Amniotic epithelial cell (primary cell): Measurements from ENCODE around the gene CRIP1.

Experiments
- DNase-seq: peaks from one replicate; pipeline ENCODE4 v3.0.0-alpha.2; 2010; ENCODE audit warnings: low read depth

CRIP1 gene

DNA sequence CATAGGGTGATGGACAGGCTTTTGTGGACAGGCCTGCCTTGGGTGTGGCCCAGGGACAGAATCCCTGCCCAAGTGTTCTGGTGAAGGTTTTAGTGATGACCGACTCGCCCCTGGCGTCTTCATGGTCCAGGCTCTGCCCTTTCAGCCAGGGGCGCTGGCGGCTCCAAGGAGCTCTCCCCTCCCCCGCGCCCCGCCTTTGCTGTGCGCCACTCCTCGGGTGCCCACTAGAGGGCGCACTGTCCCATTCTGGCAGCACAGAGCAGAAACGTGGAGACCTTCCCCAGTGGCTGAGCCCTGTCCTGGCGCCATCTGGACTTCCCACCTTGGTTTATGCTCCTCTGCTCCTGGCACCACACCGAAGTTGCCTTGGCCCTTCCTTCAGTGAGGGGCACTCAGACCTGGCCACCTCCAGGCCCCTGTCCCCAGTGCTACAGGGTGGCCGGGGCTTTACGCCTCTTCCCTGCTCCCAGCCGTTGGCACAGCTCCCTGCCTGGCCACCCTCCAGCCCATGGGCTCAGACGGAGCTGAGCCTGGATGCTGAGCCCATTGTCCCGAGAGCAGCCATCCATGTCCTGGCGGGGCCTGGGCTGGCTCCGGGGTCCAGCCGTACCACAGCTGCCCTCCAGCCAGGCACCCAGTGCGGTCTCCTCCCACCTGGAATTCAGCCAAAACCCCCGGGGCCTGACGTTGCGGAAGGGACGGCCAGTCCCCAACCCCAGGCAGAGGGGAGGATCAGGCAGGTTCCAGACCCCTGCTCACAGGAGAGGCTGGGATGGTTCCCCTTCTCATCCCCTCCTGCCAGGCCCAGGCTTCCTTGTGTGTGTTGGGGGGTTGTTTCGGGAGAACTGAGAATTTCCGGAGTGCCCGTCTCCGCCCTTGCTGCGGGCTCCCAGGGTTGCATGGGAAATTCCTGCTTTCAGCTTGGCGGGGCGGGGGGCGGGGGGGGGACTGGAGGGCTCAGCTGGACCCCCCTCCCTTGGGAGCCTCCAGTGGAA lies 5.6 kb upstream of the CRIP1 start:
- DNase-seq, result peak; percentile 78

DNA sequence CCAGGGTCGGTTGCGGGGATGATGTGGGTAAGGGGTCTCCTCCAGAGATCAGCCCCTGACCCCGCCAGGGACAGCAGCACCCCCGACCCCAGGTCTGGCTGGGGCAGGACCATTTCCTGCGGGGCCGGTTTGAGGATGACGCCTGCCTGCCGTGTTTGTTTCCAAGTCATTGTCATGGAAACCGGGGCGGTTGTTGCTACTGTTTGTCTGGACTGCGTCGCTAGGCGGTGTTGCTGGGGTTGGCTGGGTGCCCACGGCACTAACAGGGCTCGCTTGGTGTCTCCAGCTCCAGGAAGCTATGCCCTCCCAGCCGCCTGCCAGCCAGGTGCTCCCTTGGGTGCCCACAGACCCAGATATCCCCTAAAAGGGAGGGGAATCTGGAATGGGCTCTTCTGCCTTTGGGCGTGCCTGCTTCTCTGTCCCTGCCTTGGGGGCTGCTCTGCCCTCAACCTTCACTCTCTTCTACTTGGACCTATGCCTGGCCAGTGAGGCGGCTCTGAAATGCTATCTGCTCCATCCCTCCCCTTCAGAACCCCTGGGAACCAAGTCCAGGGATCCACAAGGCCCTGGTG lies 4.7 kb upstream of the CRIP1 start:
- peak; percentile 93 for DNase-seq

DNA sequence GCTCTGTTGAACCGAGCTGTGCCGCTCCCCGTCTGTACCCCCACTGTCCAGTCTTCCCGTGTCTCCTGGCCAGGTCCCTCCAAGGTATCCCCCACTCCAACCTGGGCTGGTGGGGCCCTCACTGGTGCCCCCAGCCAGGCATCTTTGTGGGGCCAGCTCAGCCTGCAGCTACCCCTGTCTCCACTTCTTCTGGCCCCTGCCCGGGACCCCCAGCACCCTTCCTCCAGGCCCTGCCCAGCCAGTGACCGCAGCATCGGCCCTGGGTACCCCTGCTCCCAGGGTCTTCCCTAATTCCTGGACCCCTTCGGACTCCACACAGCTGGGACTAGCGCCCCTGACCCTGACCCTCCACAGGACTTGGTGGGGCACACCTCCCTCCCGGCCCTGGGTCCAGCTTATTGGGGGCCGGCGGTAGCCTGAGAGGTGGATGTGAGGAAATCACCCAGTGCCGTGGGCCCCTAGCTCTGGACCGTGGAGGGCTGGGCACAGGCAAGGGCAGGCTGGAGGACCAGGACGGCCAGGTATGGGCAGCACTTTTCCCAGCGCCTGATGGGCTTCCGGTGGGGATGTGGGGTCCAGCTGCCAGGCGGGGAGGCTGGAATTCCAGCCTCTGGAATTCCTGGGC lies 4.1 kb upstream of the CRIP1 start:
- DNase-seq, result no peak

DNA sequence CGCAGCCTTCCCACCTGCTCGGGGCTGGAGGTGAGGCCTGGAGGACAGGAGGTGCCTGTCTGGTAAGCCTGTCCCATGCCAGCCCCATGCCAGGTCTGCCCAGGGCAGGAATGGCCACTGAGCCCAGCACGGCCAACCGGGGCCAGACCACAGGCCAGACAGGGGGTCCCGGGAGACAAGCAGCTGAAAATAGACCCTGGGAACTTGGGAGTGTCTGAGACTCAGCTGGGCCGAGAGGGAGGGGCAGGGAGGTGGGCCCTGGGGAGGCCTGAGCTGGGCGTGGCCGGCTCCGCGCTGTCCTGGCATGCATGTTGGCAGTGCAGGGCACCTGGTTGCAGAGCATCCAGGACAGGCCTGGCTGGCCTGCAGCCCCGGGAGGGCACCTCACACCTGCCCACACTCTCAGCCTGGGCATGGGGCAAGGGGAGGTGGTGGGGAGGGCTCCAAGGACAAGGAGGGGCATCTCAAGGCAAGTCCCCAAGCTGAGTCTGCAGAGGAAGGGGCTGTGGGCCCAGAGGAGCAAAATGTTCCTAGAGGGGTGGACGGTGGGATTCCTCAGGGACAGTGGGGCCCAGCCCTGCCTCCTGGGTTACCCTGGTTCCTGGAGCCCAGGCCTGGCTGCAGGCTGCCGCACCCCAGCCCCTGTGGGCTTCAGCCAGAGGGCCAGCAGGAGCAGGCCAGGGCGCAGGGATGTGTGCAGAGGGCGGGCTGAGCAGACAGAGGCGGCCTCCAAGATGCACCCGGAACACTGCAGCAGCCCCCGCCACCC lies 3.2 kb upstream of the CRIP1 start:
- no peak for DNase-seq

DNA sequence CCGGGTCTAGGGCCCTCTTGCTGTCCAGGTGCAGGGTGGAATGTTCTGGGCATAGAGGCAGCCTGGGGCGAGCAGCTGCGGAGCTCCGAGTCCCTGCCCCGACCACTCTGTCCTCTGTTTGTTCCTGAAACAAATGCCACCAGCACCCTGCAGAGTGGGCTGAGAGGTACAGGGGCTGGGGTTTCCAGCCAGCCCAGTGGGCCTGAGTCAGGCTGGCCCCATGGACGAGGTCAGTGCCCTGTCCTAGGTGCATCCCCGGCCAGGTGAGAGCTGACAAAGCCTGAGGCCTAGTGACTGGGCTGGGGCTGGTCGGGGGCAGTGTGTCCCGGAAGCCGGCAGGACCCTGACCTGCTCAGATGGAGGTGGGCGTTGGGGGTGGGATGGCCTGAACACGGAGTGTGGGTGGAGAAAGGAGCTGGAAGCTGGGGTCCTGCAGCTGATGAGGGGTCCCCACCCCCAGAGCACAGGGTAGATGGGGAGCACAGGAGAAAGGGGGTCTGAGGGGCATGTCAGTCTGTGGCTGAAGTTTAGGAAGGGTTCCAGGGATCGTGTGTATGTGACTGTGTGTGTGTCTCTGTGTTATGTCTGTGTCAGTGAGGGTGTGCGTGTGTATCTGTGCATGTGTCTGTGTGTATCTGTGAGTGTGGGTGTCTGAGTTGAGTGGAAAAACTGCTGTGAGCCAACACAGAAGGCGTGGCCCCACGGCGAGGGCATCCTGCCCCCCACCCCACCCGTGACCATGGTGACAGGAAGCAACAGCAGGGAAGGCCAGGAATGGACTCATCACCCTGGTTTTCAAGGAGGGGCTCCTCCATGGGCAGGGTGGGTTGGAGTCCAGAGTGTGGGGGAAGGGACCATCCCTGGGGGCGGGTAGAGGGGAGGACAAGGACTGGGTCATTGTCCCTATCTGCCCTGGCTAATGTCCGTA lies 2.4 kb upstream of the CRIP1 start:
- no peak for DNase-seq

DNA sequence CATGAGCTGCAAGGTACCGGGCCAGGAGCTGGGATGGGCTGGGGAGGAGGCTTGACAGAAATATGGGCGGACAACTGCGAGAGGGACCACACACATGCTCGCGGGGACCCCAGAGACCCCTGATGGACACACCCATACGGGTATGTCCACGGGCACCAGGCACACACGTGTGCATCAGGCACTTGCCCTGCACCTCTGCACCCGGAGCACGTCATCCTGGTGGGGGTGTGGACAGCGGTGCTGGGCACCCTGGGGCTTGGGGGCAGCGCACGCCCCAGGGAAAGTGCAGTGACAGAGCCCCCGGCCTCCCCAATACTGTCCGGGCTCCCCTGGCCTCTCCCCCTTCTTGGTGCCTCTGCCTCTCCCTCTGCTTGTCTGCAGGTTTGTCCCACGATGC lies 1.7 kb upstream of the CRIP1 start:
- no peak for DNase-seq

DNA sequence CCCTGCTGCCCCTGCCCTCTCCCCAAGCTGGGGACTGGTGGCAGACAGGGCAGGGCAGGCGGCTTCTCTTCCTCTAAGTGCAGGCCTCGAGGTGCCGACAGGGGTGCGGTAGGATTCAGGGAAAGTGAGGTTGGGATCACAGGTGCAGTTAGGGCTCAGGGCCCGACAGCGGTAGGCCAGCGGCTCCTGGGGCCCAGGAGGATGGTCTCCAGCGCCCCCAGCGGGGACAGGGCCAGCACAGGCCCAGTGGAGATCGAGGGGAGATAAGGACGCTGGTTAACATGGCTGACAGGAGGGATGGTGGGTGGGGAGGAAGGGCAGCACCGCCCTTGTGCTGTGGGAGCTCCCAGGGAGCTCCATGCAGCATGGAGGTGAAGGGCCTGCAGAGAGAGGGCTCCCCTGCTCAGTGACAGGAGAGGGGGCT lies 935 bp upstream of the CRIP1 start:
- DNase-seq, result peak; percentile 17

DNA sequence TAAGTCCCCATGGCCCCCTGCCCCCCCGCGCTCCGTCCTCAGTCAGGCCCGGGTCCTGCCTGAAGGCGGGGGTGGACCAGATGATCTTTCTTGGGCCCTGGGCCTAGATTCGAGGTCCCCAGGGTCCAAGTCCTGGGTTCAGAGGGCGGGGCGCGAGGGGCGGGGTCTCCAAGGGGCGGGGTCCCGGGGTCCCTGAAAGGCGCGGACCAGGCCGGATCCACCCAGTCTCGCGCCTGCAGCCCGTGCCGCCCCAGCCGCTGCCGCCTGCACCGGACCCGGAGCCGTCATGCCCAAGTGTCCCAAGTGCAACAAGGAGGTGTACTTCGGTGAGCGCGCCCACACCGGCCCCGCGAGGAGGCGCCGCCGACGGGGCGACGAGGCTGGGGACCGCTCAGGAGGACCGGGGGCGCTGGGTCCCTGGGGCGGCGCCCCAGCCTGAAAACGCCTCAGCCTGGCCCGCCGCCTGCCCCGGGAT lies 325 bp downstream of the CRIP1 start:
- DNase-seq, result no peak

DNA sequence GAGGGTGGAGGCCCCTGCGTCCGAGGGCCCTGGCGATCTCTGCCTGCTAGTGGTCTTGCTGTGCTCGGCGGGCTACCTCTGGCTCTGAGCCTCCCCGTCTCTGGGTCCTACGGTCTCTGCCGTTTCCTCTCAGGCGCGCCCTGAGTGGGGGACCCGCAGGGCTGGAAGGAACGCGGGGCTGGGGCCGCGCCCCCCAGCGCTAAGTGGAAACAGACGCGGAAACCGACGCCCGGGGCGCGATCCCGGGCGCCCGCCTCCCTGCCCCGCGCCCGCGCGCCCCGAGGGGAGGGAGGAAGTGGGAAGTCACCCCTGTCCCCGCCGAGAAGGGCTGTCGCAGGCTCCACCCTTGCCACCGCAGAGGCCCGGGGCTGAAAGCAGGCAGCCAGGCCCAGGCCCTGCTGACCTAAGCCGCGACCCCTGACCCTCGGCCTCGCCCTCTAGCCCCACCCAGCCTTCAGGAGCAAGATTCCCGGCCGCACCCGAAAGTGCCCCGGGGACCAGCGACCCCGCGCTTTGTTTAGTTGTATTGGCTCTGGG lies 831 bp downstream of the CRIP1 start:
- no peak for DNase-seq

DNA sequence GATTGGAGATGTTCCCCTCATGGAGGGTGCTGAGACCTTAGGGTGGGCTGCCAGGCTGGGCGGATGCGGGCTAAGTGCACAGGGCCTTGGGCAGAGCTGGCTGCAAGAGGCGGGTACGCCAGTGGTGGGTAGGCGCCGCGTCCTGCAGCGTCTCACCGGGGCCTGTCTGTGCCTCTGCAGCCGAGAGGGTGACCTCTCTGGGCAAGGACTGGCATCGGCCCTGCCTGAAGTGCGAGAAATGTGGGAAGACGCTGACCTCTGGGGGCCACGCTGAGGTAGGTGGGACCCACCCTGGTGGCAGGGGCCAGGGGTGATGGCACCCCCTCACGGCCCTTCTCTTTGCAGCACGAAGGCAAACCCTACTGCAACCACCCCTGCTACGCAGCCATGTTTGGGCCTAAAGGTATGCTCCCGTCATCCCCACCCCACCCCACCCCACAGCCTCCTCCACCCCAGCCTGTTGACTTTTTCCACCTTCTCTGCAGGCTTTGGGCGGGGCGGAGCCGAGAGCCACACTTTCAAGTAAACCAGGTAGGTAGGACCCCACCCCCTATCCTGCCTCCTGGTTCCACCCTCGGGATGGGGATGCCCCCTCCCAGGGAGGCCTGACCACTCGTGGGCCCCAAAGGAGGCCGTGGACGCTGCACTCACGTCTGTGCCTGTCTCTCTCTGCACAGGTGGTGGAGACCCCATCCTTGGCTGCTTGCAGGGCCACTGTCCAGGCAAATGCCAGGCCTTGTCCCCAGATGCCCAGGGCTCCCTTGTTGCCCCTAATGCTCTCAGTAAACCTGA lies 1.5 kb downstream of the CRIP1 start:
- DNase-seq, result no peak

DNA sequence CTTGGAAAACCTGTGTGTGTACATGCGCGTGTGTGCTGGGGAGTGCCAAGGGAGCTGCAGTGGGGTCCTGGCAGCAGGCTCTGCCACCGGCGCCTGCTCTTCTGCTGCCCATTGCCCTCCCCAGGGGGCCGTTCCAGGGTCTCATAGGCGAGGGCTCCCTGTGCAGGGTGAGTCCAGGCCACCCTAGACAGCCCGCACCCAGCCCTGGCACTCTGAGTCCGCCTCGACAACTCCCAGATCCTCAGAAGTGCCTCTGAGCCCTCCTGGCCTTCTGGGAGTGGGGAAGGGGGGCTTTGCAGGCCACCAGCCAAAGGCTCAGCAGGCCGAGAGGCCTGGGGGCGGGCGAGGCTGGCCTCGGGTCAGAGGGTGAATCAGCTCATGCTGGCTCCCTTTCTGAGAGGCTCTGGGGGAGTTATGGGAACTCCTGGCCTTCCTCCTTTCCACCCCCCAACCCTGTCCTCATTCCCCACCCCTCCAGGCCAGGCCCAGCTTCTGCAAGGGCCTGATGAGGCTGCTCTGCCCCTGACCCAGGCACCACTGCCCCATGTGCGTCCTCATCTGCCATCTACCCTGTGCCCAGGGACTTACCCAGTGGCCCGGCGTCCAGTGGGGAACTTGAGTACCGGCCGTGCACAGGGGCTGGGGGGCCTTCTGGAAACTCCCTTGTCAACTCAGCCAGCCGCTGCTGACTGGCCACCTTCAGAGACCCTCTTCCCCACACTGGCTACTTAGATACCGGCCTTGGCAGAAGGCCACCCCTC lies 2.3 kb downstream of the CRIP1 start:
- DNase-seq, result no peak

DNA sequence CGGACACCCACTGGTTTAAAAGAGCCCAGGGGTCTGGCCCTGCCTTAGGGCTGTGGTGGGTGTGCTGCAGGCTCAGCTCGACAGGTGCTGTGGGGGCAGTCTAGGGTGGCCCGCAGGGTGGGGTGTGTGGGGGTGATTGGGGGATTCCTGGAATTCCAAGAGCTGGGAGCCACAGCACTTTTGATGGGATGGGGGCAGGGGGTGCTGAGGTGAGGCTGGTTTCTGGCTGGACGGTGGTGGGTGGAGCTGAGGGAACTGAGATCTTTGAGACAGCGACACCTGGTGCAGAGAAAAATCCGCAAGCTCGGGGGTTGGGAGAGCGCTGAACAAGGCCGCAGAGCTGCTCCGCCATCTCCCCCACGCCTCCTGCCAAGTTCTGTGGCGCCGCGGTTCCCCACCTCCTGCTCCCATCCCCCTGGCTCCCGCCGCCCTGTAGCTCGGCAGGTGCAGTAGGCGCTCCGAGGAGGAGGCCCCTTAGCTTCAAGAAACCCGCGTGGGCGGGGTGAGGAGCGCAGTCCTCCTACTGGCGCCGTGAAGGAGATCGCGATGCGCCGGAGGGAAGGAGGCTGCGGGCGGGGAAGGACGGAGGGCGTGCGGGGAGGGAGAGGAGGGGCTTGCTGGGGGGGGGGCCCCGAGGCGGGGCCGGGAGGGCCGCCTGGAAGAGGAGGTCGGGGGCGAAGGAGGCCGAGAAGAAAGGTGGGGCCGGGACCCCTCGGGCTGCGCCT lies 3.0 kb downstream of the CRIP1 start:
- DNase-seq, result peak; percentile 79

DNA sequence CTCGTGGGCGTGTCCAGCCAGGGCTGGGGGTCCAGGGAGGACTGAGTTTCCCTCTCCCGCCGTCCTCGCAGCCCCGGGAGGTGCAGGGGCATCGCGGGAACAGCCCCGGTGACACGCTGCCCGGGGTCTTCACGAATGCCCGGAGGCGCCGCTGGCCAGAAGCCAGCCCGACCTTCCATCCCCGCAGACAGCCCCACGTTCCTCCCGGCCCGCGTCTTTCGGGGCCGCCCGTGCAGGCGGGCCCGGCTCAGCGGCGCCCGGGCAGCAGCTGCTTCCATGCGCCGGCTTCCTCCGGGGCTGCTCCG lies 3.5 kb downstream of the CRIP1 start:
- DNase-seq, result no peak

DNA sequence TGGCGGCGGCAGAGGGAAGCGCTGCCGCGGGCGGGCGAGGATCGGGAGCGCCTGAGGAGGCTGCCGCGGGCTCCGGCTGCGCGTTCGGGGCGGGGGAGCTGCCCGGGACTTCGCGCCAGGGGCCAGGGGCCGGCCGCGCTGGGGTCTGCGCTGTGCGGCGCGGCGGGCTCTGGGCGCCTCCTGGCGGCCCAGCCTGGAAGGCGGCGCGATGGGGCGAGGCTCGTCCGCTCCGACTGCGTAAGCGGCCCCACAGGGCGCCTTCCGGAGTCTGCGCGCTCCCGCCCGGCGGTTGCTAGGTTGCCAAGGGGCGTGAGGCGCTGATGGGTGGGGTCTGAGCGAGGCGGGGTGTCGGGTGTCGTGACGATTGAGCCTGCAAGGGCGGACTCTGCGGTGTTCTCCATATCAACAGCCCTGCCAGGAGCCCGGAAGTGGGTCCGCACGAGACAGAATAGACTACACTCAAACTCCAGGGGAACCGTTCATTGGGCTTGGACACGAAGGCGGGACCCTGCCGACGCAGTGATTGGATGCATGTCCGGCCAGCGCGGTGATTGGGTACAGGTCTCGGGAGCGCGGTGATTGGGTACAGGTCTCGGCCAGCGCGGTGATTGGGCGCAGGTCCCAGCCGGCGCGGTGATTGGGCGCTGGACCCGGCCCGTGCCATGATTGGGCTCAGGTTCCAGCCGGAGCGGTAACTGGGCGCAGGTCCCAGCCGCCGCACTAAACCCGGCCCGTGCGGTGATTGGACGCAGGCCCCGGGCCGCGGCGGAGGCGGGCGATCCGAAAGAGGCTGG lies 4.1 kb downstream of the CRIP1 start, which contains the start of gene TEDC1:
Gene TEDC1 (plus strand): TSS at position 675 of the 794 bp plus-strand sequence. CDS start 130 bp downstream, outside the sequence.
- peak; percentile 100 for DNase-seq

DNA sequence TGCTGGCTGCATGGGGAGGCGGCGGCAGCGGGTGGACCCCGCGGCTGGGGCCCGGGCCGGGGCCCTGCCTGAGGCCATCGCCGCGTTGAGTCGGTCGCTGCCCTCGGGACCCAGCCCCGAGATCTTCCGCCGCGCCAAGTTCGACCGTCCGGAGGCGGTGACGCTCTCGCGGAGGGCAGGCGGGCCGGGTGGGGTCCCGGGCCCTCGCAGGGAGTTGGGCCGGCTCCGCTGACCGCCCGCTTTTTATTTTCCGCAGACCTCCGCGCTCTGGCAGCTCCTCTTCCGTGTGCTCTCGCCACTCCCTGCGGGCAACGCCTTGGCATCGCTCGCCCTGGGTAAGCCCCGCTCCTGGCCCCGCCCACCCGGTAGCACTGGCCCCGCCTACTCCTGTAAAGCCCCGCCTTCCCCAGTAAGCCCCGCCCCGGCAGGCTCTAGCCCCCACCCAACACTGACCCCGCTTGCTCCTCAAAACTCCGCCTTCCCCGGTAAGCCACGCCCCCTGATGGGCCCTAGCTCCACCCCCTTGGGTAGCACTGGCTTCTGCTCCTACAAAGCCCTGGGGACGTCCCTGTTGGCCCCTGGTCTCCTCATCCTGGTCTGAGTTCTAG lies 4.8 kb downstream of the CRIP1 start:
- peak; percentile 14 for DNase-seq

DNA sequence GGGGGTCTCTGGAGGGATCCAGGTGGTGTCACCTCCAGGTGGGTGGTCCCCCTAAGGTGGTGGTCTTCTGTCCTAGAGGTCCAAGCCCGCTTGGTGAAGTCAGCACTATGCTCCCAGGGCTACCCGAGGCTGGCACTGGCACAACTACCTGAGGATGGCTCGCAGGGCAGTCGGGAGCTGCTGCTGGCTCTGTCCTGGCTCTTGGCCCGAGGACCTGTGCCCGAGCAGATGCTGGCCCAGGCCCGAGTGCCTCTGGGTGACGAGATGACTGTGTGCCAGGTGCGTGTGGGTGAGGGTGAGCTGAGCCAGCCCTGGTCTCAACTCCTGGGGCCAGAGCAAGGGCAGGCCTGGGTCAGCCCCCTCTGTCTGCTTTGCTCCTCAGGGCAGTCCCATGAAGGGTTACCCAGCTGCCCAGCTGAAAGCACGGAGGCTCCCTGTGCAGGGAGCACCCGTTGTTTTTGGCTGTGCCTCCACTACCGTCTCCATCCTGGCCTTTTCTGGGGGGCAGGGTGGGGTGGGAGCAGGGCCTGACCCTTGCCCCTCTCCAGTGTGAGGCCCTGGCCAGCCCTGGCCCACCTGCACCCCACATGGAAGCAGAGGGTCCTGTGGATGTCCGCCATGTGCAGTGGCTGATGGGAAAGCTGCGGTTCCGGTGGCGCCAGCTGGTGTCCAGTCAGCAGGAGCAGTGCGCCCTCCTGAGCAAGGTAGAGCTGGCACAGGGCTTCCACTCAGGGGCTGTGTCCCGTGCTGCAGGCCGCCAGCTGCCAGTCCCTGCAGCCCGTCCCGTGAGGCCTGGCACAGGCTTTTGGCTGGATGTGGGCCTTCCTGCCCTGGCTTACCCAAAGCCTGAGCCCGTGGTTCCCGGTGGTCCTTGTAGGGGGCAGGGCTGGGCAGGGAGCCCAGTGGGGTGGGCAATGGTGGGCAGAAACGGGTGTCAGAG lies 5.6 kb downstream of the CRIP1 start:
- DNase-seq, result no peak
